ENCODE data around the gene LGR5. TPM values are rescaled to one million over a fixed set of nuclear protein-coding genes. Genes with fewer than 3 reads are reported as not detected.
"Not testable (repeated sequence)": the region's sequence is repeated elsewhere in the genome, so short reads cannot be mapped to it uniquely, and the experiment has no call there.

Gene LGR5
- total RNA-seq, 2 experiments from 2014 or later: not detected

DNA sequence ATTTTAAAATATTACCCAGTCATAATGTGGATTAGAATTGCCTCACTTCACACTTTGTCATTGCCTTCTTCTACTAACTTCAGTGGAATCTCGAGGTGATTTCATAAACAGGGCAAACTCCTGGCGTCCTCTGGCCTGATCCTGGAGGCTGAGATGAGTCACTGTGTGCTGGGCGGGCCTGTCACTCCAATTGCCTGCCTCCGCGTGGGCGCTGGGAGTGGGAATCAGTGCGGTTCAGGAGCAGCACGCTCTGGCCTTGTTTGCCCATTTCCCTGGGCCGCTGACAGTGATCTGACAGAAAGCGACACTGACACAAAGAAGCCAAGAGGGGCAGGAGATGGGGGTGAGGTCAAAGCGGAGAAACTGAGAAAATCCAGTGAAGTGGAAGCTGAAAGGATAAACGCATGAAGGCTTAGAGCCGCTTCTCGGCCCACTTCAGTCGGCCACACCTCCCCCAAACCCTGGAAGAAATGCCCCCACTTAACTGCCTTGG is 29.7 kb downstream of the LGR5 start:
- Mint-ChIP-seq H3K4me3 (no peak overlapping the region), H3K9me3 (no peaks in the 10 kb centered on the region), H3K36me3 (ENCODE audit: low read depth) (no peaks in the 10 kb centered on the region), H3K27me3 (peaks cover 10% of the 10 kb centered on the region), H3K4me1 (no peaks in the 10 kb centered on the region), H3K27ac (no peak overlapping the region)
- ChIA-PET POLR2A (no interaction called here), CTCF (no interaction called here)
- DNase-seq: no peak

GRCh38 chr12:71472441-71472911 is 32.9 kb downstream of the LGR5 start:
- Mint-ChIP-seq H3K27ac (no peak overlapping the region), H3K4me3 (no peak overlapping the region), H3K4me1 (no peaks in the 10 kb centered on the region), H3K27me3 (peaks cover 2% of the 10 kb centered on the region), H3K9me3 (no peaks in the 10 kb centered on the region), H3K36me3 (ENCODE audit: low read depth) (no peaks in the 10 kb centered on the region)
- ChIA-PET POLR2A (no interaction called here), CTCF (no interaction called here)
- DNase-seq: no peak

DNA sequence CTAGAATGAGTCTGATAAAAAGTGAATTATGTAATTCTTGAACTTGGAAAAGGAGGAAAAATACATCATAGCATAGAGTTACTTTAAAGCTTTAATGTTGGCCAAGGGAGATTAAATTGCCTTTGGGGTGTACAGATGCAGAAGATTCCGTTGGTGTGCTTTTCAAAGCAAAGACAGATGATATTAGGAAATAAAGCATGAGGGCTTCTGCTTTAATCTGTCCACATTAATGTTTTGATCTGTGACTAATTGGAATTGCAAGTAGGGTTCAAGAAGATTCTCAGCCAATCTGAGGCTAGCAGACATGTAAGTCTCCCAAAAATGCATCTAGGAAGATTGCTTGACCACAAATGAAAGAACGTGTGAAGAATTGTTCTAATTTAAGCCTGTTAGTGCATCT is 35.2 kb downstream of the LGR5 start:
- Mint-ChIP-seq H3K9me3 (no peaks in the 10 kb centered on the region), H3K4me1 (no peaks in the 10 kb centered on the region), H3K27ac (no peak overlapping the region), H3K36me3 (ENCODE audit: low read depth) (no peaks in the 10 kb centered on the region), H3K4me3 (no peak overlapping the region), H3K27me3 (peaks cover 2% of the 10 kb centered on the region)
- CTCF ChIA-PET: no interaction called here
- POLR2A ChIA-PET: no interaction called here
- no peak for DNase-seq

- ChIA-PET POLR2A (no interaction called here), CTCF (no interaction called here)
- H3K27ac Mint-ChIP-seq: no peak overlapping the region
These were observed 35.7 kb downstream of the LGR5 start for GRCh38 chr12:71475280-71475679.

GRCh38 chr12:71476513-71476912 is 36.9 kb downstream of the LGR5 start:
- peaks cover 2% of the 10 kb centered on the region for H3K27me3 Mint-ChIP-seq
- H3K4me1 Mint-ChIP-seq: no peaks in the 10 kb centered on the region
- no peak overlapping the region for H3K27ac Mint-ChIP-seq
- H3K9me3 Mint-ChIP-seq: no peaks in the 10 kb centered on the region
- H3K4me3 Mint-ChIP-seq: no peak overlapping the region
- DNase-seq: no peak
- CTCF ChIA-PET: no interaction called here
- H3K36me3 Mint-ChIP-seq (ENCODE audit: low read depth): no peaks in the 10 kb centered on the region
- POLR2A ChIA-PET: no interaction called here

More at GRCh38 chr12:71475280-71475679, 35.7 kb downstream of the LGR5 start:
- H3K4me1 Mint-ChIP-seq: no peaks in the 10 kb centered on the region
- H3K4me3 Mint-ChIP-seq: no peak overlapping the region
- no peak for DNase-seq
- no peaks in the 10 kb centered on the region for H3K9me3 Mint-ChIP-seq
- H3K36me3 Mint-ChIP-seq (ENCODE audit: low read depth): no peaks in the 10 kb centered on the region
- peaks cover 2% of the 10 kb centered on the region for H3K27me3 Mint-ChIP-seq

DNA sequence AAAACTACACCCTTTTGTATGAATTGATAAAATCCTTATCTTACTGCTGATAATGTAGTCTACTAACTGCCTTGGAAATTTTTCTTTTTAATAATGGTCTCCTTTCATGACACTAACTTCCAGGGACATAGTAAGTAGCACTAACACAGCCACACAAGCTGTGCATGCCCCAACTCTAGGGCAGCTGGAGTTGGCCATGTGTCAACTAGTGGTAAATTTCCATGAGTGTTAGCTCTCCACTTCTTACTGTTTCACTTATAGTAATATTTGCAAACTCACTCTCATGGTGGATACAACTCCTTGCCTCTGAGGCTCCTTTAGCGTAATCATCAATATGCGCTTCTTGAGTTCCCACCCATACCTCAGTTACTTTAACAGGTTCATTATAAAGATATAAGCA is 38.0 kb downstream of the LGR5 start:
- DNase-seq: no peak
- CTCF ChIA-PET: no interaction called here
- POLR2A ChIA-PET: no interaction called here
- no peaks in the 10 kb centered on the region for H3K4me1 Mint-ChIP-seq
- no peaks in the 10 kb centered on the region for H3K36me3 Mint-ChIP-seq (ENCODE audit: low read depth)
- H3K9me3 Mint-ChIP-seq: no peaks in the 10 kb centered on the region
- H3K4me3 Mint-ChIP-seq: no peak overlapping the region
- H3K27me3 Mint-ChIP-seq: peaks cover 2% of the 10 kb centered on the region
- H3K27ac Mint-ChIP-seq: no peak overlapping the region

GRCh38 chr12:71478270-71478669 is 38.7 kb downstream of the LGR5 start:
- no peaks in the 10 kb centered on the region for H3K4me1 Mint-ChIP-seq
- ChIA-PET CTCF (no interaction called here), POLR2A (no interaction called here)
- no peak overlapping the region for H3K27ac Mint-ChIP-seq
- H3K9me3 Mint-ChIP-seq: no peaks in the 10 kb centered on the region
- H3K36me3 Mint-ChIP-seq (ENCODE audit: low read depth): no peaks in the 10 kb centered on the region
- peaks cover 2% of the 10 kb centered on the region for H3K27me3 Mint-ChIP-seq
- no peak overlapping the region for H3K4me3 Mint-ChIP-seq
- no peak for DNase-seq

DNA sequence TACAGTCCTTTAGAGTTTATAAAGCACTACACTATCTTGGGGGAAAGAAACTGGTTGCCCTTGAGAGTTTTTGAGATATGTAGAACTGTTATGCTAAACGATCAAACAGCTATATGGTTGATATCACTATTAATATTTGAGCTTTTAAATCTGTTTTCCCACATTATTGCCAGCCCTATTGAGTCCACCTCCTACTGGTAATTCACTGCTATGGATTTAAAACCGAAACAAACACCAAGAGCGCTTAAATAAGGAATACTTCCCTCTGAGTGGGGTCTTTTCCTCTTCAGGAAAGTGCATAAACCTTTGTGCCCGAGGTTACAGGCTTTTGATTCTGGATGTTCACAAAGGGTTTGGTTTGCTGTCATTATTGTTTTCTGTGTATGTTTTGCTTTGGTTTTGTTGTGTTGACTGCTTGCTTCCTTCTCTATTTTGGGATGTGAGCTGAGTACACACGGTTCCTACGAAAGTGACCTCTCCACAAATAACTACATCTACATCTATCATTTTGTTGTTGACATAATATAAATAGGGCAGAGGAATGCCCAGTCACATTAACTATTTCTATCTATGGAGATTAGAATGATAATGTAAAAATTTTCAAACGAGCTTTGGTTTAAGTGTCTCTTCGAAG is 44.8 kb downstream of the LGR5 start:
- no peaks in the 10 kb centered on the region for H3K27me3 Mint-ChIP-seq
- DNase-seq: no peak
- no peaks in the 10 kb centered on the region for H3K9me3 Mint-ChIP-seq
- H3K36me3 Mint-ChIP-seq (ENCODE audit: low read depth): no peaks in the 10 kb centered on the region
- H3K27ac Mint-ChIP-seq: no peak overlapping the region
- POLR2A ChIA-PET: no interaction called here
- H3K4me3 Mint-ChIP-seq: no peak overlapping the region
- CTCF ChIA-PET: no interaction called here
- no peaks in the 10 kb centered on the region for H3K4me1 Mint-ChIP-seq

GRCh38 chr12:71490844-71491243 is 51.2 kb downstream of the LGR5 start:
- H3K9me3 Mint-ChIP-seq; POLR2A ChIA-PET; H3K27me3 Mint-ChIP-seq; H3K36me3 Mint-ChIP-seq (ENCODE audit: low read depth); H3K4me3 Mint-ChIP-seq; CTCF ChIA-PET; H3K4me1 Mint-ChIP-seq; H3K27ac Mint-ChIP-seq; DNase-seq: not testable (repeated sequence)

- Mint-ChIP-seq H3K27ac (no peak overlapping the region), H3K9me3 (no peaks in the 10 kb centered on the region), H3K27me3 (no peaks in the 10 kb centered on the region), H3K4me3 (no peak overlapping the region), H3K4me1 (no peaks in the 10 kb centered on the region), H3K36me3 (ENCODE audit: low read depth) (no peaks in the 10 kb centered on the region)
- POLR2A ChIA-PET: no interaction called here
- CTCF ChIA-PET: interaction anchor here (1.2 kb wide), 1 partner anchor 10 kb away, joined by 4 read pairs; no protein-coding TSS in a partner anchor
- no peak for DNase-seq
These were observed 53.0 kb downstream of the LGR5 start for GRCh38 chr12:71492604-71493003.

DNA sequence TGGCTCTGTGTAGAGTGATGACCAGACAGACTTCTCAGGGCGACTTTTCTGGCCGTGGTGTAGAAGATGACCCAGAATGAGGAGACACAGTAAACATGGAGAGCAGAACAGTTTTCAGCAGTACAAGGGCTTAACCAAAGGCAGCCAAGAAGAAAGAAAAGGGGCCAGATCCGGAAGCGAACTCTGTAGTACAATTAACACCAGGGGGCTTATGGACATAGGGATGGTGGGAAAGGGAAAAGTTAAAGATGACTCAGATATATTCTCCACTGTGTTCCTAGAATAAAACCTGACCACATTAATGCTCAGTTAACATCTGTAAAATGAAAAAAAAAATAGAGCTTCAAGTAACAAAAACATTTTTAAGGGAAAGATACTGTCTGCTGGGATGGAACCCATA is 60.2 kb downstream of the LGR5 start:
- ChIA-PET CTCF (no interaction called here), POLR2A (no interaction called here)
- Mint-ChIP-seq H3K27ac (no peak overlapping the region), H3K9me3 (no peaks in the 10 kb centered on the region), H3K36me3 (ENCODE audit: low read depth) (no peaks in the 10 kb centered on the region), H3K4me3 (no peak overlapping the region), H3K27me3 (no peaks in the 10 kb centered on the region), H3K4me1 (peaks cover 4% of the 10 kb centered on the region)
- DNase-seq: no peak

GRCh38 chr12:71503579-71504391 is 64.2 kb downstream of the LGR5 start:
- Mint-ChIP-seq H3K4me3 (no peak overlapping the region), H3K36me3 (ENCODE audit: low read depth) (no peaks in the 10 kb centered on the region), H3K27me3 (no peaks in the 10 kb centered on the region), H3K9me3 (no peaks in the 10 kb centered on the region), H3K27ac (no peak overlapping the region), H3K4me1 (peaks cover 4% of the 10 kb centered on the region)
- no peak for DNase-seq
- CTCF ChIA-PET: no interaction called here
- POLR2A ChIA-PET: no interaction called here

DNA sequence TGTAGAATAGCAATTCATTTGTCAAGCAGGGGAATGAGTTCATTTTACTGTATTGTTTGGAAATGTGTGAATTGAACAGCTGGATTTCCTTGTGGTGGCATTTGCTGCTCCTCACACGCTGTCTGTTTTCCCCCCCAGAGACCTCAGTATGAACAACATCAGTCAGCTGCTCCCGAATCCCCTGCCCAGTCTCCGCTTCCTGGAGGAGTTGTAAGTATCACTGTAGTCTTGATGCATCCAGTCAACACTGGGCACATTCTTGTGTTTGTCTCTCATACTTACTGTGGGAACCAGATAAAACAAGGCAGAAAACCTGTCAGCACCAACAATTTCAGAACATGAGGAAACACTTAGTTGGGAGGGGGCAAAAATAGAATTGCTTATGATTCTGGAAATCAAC is 64.9 kb downstream of the LGR5 start:
- CTCF ChIA-PET: no interaction called here
- no peaks in the 10 kb centered on the region for H3K27me3 Mint-ChIP-seq

GRCh38 chr12:71509705-71510104 is 70.1 kb downstream of the LGR5 start:
- no peak overlapping the region for H3K4me3 Mint-ChIP-seq
- no peaks in the 10 kb centered on the region for H3K4me1 Mint-ChIP-seq
- peaks cover 7% of the 10 kb centered on the region for H3K27me3 Mint-ChIP-seq
- ChIA-PET CTCF (no interaction called here), POLR2A (no interaction called here)
- no peaks in the 10 kb centered on the region for H3K36me3 Mint-ChIP-seq (ENCODE audit: low read depth)
- no peak overlapping the region for H3K27ac Mint-ChIP-seq
- no peaks in the 10 kb centered on the region for H3K9me3 Mint-ChIP-seq
- no peak for DNase-seq

More for the DNA sequence above, 64.9 kb downstream of the LGR5 start:
- Mint-ChIP-seq H3K36me3 (ENCODE audit: low read depth) (no peaks in the 10 kb centered on the region), H3K27ac (no peak overlapping the region), H3K4me1 (peaks cover 4% of the 10 kb centered on the region), H3K4me3 (no peak overlapping the region), H3K9me3 (no peaks in the 10 kb centered on the region)
- no peak for DNase-seq
- POLR2A ChIA-PET: no interaction called here
